ENCODE data around the gene PANX3.

Gene PANX3

GRCh38 chr11:124618863-124619262 lies 7.6 kb downstream of the PANX3 start:
- DNase-seq: no peak

- DNase-seq: peak; percentile 12
These were observed 11.6 kb downstream of the PANX3 start, which contains the start of gene TBRG1 for GRCh38 chr11:124622531-124623451. TBRG1 (plus strand) TSS chr11:124622864; CDS start chr11:124623084, 220 bp downstream.

- no peak for DNase-seq
These were observed 12.8 kb downstream of the PANX3 start for GRCh38 chr11:124623861-124624525.

- no peak for DNase-seq
These were observed 14.4 kb downstream of the PANX3 start for GRCh38 chr11:124625504-124626168.

- no peak for DNase-seq
These were observed 16.3 kb downstream of the PANX3 start for GRCh38 chr11:124627546-124627945.

- no peak for DNase-seq
These were observed 18.7 kb downstream of the PANX3 start for GRCh38 chr11:124629961-124630360.

GRCh38 chr11:124633355-124633754 lies 22.1 kb downstream of the PANX3 start:
- no peak for DNase-seq

GRCh38 chr11:124635932-124636331 lies 24.7 kb downstream of the PANX3 start:
- DNase-seq: no peak

GRCh38 chr11:124638500-124638899 lies 27.3 kb downstream of the PANX3 start:
- no peak for DNase-seq

GRCh38 chr11:124639186-124639585 lies 28.0 kb downstream of the PANX3 start:
- no peak for DNase-seq

- no peak for DNase-seq
These were observed 29.4 kb downstream of the PANX3 start for GRCh38 chr11:124640666-124641065.

GRCh38 chr11:124642628-124643027 lies 31.4 kb downstream of the PANX3 start:
- no peak for DNase-seq

GRCh38 chr11:124643042-124643604 lies 31.9 kb downstream of the PANX3 start:
- no peak for DNase-seq

- DNase-seq: no peak
These were observed 32.6 kb downstream of the PANX3 start for GRCh38 chr11:124643605-124644425.

- peak; percentile 17 for DNase-seq
These were observed 33.4 kb downstream of the PANX3 start for GRCh38 chr11:124644426-124645280.

- DNase-seq: no peak
These were observed 34.9 kb downstream of the PANX3 start for GRCh38 chr11:124646148-124646547.

GRCh38 chr11:124648610-124649009 lies 37.4 kb downstream of the PANX3 start:
- DNase-seq: no peak

- no peak for DNase-seq
These were observed 45.8 kb downstream of the PANX3 start for GRCh38 chr11:124656774-124657630.

GRCh38 chr11:124657904-124658303 lies 46.7 kb downstream of the PANX3 start:
- no peak for DNase-seq

- no peak for DNase-seq
These were observed 47.3 kb downstream of the PANX3 start for GRCh38 chr11:124658501-124658900.

Data from NCI-H187 treated with DMSO at 0.1 percent for 48 hours (cell line).